Measurements from ENCODE around the gene HTRA2. TPM values are rescaled to one million over a fixed set of nuclear protein-coding genes. Genes with fewer than 3 reads are reported as not detected.

The HTRA2 gene
- total and polyA plus RNA-seq, 9 of the 15 experiments (the other 6 are each of a cell fraction or from before 2014, with no cell fraction given) = 54.2 to 71.2 (median 65.8) TPM

DNA sequence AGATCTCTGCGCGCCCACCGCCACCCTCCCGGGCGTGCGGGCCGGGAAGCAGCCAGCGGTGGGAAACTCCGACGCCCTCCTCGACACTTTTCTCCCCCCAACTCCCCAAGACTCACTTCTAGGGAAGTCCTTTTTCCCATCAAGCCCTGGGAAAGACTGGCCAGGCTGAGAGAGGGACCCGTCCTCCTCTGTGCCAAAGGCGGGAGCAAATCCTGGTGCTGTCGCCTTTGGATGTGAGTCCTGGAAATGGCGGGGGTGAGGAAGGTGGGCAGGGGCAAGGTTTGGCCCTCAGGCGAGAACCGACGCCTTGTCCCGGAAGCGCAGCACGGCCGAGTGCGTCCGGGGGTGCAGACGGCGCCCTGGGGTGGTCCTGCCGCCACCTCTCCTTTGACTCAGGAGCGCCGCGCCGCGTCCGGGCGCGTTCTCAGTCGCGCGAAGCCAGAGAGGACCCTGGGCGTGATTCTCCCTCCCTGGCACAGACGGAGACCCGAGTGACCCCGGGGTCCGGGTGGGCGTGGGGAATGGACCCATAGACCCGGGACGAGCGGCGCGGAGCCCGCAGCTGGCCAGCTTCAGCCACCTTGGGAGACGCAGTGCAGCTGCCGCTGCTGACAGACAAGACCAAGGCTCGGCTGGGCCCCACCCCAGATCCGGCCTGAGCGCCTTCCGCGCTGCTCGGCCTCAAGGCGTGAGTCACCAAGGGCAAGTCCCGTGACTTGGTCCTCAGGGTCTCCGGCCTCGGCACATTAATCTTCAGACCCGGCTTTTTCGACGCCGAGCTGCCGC, 26.8 kb upstream of the HTRA2 start:
- Histone ChIP-seq H3K4me3 (peak overlapping the region; percentile 40), H2AFZ (ENCODE audit: low read depth, low read length) (peak overlapping the region; percentile 97), H3K9me3 (replicated peaks; ENCODE audit: control insufficient read depth, insufficient read depth, low read depth, low read length) (no peaks in the 10 kb centered on the region), H3K9me1 (ENCODE audit: control insufficient read depth, insufficient read depth, low read length) (no peaks in the 10 kb centered on the region), H3K36me3 (ENCODE audit: control insufficient read depth, insufficient read depth, low read length) (peaks cover 13% of the 10 kb centered on the region; the same call in 2 of the 3 replicates), H3K27ac (ENCODE audit: extremely low read depth, low read depth, low read length) (peak overlapping the region; percentile 79), H3K9ac (ENCODE audit: insufficient read depth in 1 of 2, low read depth in 2 of 2, low read length in 2 of 2) (peak overlapping the region; percentile 87 to 94), H3K4me2 (ENCODE audit: insufficient read depth, low read length) (peak overlapping the region; percentile 95), H3K79me2 (ENCODE audit: control insufficient read depth, insufficient read depth, low read length) (peaks cover 46% of the 10 kb centered on the region), H4K20me1 (replicated peaks; ENCODE audit: control insufficient read depth, insufficient read depth, low read length) (no peaks in the 10 kb centered on the region), H3K4me1 (replicated peaks in 1 of 2; ENCODE audit: control insufficient read depth in 2 of 2, insufficient read depth in 2 of 2, low read length in 2 of 2) (peaks cover 29 to 69% of the 10 kb centered on the region in 2 experiments; a peak in 4 of 5 replicates), H3K27me3 (ENCODE audit: control insufficient read depth in 2 of 2, insufficient read depth in 2 of 2, low read length in 2 of 2) (no peaks in the 10 kb centered on the region)
- under 1% methylated on average over 60 of the region's 67 CpGs for WGBS (ENCODE audit: insufficient coverage, low coverage, missing lambda C conversion rate)
- ChIA-PET POLR2A (interaction anchor here (0.6 to 1.6 kb wide), 13 partner anchors 9 to 440 kb away, joined by 3 to 6 read pairs (median 4); partner anchors contain the start of genes AUP1, CCDC142, HTRA2 and TTC31), CTCF (ENCODE audit: low intra/inter-chr PET ratio) (no interaction called here)
- FAIRE-seq (peak; percentile 89), DNase-seq (ENCODE audit: extremely low read depth in 1 of 4, low spot score in 3 of 4) (peak; percentile 77 to 94 (median 86)), ATAC-seq (peak; percentile 82)
- intact Hi-C loops (cut with micrococcal nuclease) = loop anchor here (1.0 to 5.0 kb wide), 2 partner anchors 20 to 69 kb away; partner anchors contain the start of gene TTC31
- in situ Hi-C loops (cut with MboI) = no loop called here
- no TSS peak for BruUV-seq (replicated peaks)
- TF ChIP-seq NR2C2 (CRISPR knock-in tag; IDR thresholded peaks at IDR 0.05) = 0 out of 2 replicates have a peak, but pooled peaks have one; percentile 7
- TF ChIP-seq NR2C2 (tag; IDR thresholded peaks at IDR 0.05) = peak; percentile 92; the same call in 1 of the 2 replicates
- peak; percentile 77 for TF ChIP-seq TBP (optimal IDR thresholded peaks at IDR 0.05; ENCODE audit: low read depth, low read length)
- TF ChIP-seq L3MBTL2 (IDR thresholded peaks at IDR 0.05) = peak; percentile 89
- peak; percentile 36 for TF ChIP-seq NCOA1 (IDR thresholded peaks at IDR 0.05; ENCODE audit: low read depth)
- TF ChIP-seq, protein P1, sequence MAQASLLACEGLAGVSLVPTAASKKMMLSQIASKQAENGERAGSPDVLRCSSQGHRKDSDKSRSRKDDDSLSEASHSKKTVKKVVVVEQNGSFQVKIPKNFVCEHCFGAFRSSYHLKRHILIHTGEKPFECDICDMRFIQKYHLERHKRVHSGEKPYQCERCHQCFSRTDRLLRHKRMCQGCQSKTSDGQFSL (CRISPR knock-in tag; IDR thresholded peaks at IDR 0.05) = 0 out of 2 replicates have a peak, but pooled peaks have one; percentile 33
- TF ChIP-seq, protein P1 (tag; IDR thresholded peaks at IDR 0.05) = 0 out of 4 replicates have a peak, but pooled peaks of 1 of the 2 experiments have one; percentile 11
- TF ChIP-seq, protein P2, sequence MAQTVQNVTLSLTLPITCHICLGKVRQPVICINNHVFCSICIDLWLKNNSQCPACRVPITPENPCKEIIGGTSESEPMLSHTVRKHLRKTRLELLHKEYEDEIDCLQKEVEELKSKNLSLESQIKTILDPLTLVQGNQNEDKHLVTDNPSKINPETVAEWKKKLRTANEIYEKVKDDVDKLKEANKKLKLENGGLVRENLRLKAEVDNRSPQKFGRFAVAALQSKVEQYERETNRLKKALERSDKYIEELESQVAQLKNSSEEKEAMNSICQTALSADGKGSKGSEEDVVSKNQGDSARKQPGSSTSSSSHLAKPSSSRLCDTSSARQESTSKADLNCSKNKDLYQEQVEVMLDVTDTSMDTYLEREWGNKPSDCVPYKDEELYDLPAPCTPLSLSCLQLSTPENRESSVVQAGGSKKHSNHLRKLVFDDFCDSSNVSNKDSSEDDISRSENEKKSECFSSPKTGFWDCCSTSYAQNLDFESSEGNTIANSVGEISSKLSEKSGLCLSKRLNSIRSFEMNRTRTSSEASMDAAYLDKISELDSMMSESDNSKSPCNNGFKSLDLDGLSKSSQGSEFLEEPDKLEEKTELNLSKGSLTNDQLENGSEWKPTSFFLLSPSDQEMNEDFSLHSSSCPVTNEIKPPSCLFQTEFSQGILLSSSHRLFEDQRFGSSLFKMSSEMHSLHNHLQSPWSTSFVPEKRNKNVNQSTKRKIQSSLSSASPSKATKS (CRISPR knock-in tag; IDR thresholded peaks at IDR 0.05) = 0 out of 2 replicates have a peak, but pooled peaks have one; percentile 7
- TF ChIP-seq KLF13 (tag; IDR thresholded peaks at IDR 0.05; ENCODE audit: borderline replicate concordance, low read depth) = no peak
- TF ChIP-seq FOXM1 (IDR thresholded peaks at IDR 0.05; ENCODE audit: low read depth) = no peak
- no peak for TF ChIP-seq FOXM1 (CRISPR knock-in tag; IDR thresholded peaks at IDR 0.05; ENCODE audit: low read depth)
- TF ChIP-seq, protein P3, sequence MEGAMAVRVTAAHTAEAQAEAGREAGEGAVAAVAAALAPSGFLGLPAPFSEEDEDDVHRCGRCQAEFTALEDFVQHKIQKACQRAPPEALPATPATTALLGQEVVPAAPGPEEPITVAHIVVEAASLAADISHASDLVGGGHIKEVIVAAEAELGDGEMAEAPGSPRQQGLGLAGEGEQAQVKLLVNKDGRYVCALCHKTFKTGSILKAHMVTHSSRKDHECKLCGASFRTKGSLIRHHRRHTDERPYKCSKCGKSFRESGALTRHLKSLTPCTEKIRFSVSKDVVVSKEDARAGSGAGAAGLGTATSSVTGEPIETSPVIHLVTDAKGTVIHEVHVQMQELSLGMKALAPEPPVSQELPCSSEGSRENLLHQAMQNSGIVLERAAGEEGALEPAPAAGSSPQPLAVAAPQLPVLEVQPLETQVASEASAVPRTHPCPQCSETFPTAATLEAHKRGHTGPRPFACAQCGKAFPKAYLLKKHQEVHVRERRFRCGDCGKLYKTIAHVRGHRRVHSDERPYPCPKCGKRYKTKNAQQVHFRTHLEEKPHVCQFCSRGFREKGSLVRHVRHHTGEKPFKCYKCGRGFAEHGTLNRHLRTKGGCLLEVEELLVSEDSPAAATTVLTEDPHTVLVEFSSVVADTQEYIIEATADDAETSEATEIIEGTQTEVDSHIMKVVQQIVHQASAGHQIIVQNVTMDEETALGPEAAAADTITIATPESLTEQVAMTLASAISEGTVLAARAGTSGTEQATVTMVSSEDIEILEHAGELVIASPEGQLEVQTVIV (CRISPR knock-in tag; IDR thresholded peaks at IDR 0.05; ENCODE audit: borderline replicate concordance) = no peak
- peak; percentile 45 for TF ChIP-seq PCBP1 (IDR thresholded peaks at IDR 0.05; ENCODE audit: low read depth, low read length, poor library complexity, severe bottlenecking)
- no peak for TF ChIP-seq ASH1L (IDR thresholded peaks at IDR 0.05; ENCODE audit: borderline replicate concordance, low read depth, partially characterized antibody)
- TF ChIP-seq HDAC6 (IDR thresholded peaks at IDR 0.05; ENCODE audit: low read depth, low read length) = no peak
- TF ChIP-seq DPF2 (IDR thresholded peaks at IDR 0.05) = peak; percentile 67; the same call in 1 of the 2 replicates

Measured in K562 (cell line).